HUES6 (cell line): ENCODE measurements around the gene LRBA.

Source experiments
- H3K27ac ChIP-seq: 2 replicates; pipeline ENCODE4 v1.7.0; 2013; ENCODE audit warnings: low read depth, mild to moderate bottlenecking, low read length, inconsistent platforms
- H3K27me3 ChIP-seq: 2 replicates; pipeline ENCODE4 v1.6.1; 2013; ENCODE audit warnings: low read length; ENCODE audit not compliant: control insufficient read depth, insufficient read depth
- H3K36me3 ChIP-seq: 2 replicates; pipeline ENCODE4 v1.6.1; 2013; ENCODE audit warnings: low read length; ENCODE audit not compliant: control insufficient read depth, insufficient read depth
- H3K4me1 ChIP-seq: 2 replicates; pipeline ENCODE4 v1.6.1; 2013; ENCODE audit warnings: low read length; ENCODE audit not compliant: control insufficient read depth, insufficient read depth
- H3K4me3 ChIP-seq: 2 replicates; pipeline ENCODE4 v1.5.1; 2013; ENCODE audit warnings: low read depth, low read length
- H3K9ac ChIP-seq: one replicate; pipeline ENCODE4 v1.6.1; 2013; ENCODE audit warnings: mild to moderate bottlenecking, low read length
- H3K9me3 ChIP-seq: 2 replicates; pipeline ENCODE4 v1.6.1; 2013; ENCODE audit warnings: low read depth, low read length; ENCODE audit not compliant: control insufficient read depth, insufficient read depth

The LRBA gene

DNA sequence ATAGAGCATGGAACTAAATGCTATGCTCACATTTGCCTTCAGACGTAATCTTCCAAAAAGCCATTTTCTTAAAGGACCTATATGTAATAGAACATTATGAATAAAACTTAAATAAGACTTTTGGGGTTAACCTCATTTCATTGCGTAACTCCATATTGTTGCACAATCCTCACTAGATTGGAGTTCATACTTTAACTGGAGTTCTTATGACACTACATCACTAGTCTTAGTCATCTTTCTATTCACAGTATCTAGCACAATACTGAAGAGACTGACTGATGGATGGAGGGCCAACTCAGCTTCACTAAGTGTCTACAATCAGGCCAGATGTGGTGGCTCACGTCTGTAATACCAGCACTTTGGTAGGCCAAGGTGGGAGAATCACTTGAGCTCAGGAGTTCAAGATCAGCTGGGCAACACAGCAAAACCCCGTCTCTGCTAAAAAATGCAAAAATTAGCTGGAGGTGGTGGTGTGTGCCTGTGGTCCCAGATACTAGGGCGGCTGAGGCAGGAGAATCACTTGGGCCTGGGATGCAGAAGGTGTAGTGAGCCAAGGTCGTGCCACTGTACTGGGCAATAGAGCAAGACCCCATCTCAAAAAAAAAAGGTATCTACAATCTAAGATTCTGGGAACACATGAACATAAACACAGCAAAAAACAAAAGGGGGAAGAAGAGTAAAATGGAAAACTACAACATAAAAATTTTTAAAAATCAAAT lies 513.9 kb downstream of the LRBA start:
- H3K36me3 ChIP-seq = no peaks in the 10 kb centered on the region
- no peak overlapping the region for H3K4me3 ChIP-seq
- H3K4me1 ChIP-seq = no peaks in the 10 kb centered on the region
- H3K9me3 ChIP-seq = peaks cover 14% of the 10 kb centered on the region
- no peak overlapping the region for H3K27ac ChIP-seq
- no peaks in the 10 kb centered on the region for H3K27me3 ChIP-seq
- no peak overlapping the region for H3K9ac ChIP-seq

DNA sequence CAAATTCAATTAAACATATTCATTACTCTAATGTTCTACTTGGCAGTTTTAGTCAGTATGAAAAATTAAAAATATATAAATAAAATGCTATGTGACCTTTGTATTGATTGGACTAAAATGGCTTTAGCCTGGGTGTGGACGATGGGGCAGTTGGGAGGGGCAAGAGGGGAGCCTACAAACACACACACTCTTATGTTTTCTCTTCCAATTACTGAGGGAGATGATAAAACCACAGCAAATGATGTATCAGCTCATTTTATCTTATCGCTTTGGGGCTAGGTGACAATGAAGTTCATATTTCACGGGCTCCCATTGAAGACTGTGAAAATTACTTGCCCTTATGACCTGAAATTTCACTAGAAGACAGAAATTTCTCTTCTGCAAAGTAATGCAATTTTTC lies 517.5 kb downstream of the LRBA start:
- Histone ChIP-seq H3K27me3 (no peaks in the 10 kb centered on the region), H3K27ac (no peak overlapping the region), H3K4me1 (no peaks in the 10 kb centered on the region), H3K9me3 (peaks cover 5% of the 10 kb centered on the region), H3K9ac (no peak overlapping the region), H3K4me3 (no peak overlapping the region), H3K36me3 (no peaks in the 10 kb centered on the region)

DNA sequence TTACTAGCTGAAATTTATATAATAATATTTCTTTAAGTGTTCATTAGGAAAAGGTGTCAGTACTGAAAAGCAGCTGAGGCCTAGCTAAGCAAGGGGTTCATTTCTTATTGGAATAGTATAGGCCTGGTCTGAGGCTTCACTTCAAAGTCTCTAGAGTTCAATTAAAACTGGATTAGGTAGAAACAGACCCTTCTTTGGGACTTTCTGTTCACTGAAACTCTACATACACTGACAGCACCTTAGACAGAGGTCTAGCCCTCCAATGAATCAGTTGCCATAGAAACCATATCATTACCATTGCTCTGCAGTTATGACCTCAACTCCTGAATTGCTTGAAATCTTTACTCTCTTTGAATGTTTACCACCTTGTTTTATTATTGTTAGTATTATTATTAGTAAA lies 519.5 kb downstream of the LRBA start:
- Histone ChIP-seq H3K27ac (no peak overlapping the region), H3K4me3 (no peak overlapping the region), H3K9ac (no peak overlapping the region), H3K36me3 (no peaks in the 10 kb centered on the region), H3K27me3 (no peaks in the 10 kb centered on the region), H3K4me1 (no peaks in the 10 kb centered on the region; the same call in 1 of the 2 replicates), H3K9me3 (no peaks in the 10 kb centered on the region)

DNA sequence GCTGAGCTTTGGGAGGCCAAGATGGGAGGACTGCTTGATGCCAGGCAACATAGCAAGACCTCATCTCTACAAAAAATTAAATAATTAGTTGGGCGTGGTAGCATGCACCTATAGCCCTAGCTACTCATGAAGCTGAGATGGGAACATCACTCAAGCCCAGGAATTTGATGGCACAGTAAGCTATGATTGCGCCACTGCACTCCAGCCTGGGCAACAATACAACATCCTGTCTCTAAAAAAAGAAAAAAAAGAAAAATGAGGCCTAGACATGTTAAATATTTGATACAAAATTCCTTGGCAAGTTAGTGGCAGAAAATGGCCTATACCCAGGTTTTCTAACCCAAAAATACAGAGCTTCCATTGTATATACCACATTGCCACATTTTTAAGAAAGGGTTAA lies 521.2 kb downstream of the LRBA start:
- Histone ChIP-seq H3K36me3 (no peaks in the 10 kb centered on the region), H3K4me3 (no peak overlapping the region), H3K4me1 (no peaks in the 10 kb centered on the region; the same call in 1 of the 2 replicates), H3K9ac (no peak overlapping the region), H3K27ac (no peak overlapping the region), H3K9me3 (no peaks in the 10 kb centered on the region), H3K27me3 (no peaks in the 10 kb centered on the region)

DNA sequence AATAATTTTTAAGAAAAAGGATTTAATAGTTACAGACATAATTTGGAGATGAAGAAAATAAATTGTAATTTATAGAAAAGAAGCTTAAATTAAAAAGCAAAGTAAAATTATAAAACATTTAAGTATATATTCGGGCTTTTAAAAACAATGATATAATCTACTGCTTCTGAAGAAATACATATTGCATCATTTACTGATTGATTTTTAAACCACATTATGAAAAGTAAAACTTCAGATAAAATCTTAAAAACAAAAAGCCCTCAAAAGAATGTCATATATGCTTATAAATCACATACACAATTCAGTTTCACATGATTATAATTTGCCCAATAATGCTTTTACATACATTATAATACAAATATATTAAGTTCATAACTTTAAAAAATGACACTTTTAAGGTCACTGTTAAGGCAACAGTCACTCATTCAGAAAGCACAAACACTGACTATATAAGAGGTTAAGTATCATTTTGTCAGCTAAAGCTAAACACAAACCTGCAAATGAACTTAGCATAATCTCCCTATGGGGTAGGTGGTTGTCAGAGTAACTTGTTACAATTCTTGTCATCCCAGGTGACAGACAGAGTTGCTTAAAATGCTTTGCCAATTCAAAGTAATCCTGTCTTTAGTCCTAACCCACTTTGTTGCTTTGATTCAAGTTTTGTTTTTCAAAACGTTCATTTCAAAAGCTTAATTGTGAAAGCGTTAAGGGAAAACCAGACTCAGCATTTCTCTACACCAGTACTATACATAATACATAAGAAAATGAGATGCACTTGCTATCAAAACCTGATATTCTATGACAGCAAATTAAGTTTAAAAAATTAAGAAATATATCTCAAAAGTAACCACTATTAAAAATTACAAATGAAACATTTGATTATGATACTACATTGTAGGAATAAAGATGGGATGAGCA lies 523.7 kb downstream of the LRBA start:
- H3K27ac ChIP-seq = no peak overlapping the region
- H3K9ac ChIP-seq = no peak overlapping the region
- H3K9me3 ChIP-seq = no peaks in the 10 kb centered on the region
- H3K4me1 ChIP-seq = no peaks in the 10 kb centered on the region; the same call in 1 of the 2 replicates
- no peaks in the 10 kb centered on the region; the same call in 1 of the 2 replicates for H3K36me3 ChIP-seq
- no peak overlapping the region for H3K4me3 ChIP-seq
- H3K27me3 ChIP-seq = no peaks in the 10 kb centered on the region

DNA sequence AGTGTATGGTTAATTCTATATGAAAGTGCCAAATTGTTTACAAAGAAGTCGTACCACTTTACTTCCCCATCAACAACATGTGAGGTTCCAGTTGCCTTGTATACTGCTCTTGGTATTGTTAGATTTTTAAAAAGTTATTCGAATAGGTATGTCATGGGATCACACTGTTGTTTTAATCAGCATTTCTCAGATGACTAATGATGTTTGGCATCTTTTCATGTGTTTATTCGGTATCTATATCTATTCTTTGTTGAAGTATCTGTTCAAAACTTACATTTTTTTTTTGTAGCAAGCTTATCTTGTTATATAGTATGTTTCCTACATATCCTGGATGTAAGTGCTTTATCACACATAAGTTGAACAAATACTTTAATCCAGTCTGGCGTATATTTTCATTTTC lies 532.5 kb downstream of the LRBA start:
- no peaks in the 10 kb centered on the region for H3K4me1 ChIP-seq
- H3K9me3 ChIP-seq = no peaks in the 10 kb centered on the region
- H3K27ac ChIP-seq = no peak overlapping the region
- H3K27me3 ChIP-seq = no peaks in the 10 kb centered on the region
- H3K36me3 ChIP-seq = no peaks in the 10 kb centered on the region; the same call in 1 of the 2 replicates
- no peak overlapping the region for H3K4me3 ChIP-seq
- H3K9ac ChIP-seq = no peak overlapping the region

DNA sequence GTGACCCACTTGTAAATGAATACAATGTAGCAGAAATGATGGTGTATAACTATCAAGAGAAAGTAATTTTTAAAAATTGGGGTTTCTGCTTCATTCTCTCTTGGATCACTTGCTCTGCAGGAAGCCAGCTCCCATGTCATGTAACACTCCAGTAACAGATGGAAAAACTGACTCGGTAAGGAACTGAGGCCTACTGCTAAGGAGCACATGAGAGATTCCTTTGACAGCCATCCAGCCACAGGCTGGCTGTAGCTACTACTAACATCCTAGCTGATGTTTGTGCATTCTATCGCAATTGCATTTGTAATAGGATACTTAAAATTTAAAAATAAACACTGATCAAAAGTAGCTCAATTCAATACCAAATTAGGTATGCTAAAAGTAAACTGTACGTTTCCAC lies 535.4 kb downstream of the LRBA start:
- H3K27me3 ChIP-seq = no peaks in the 10 kb centered on the region
- H3K27ac ChIP-seq = no peak overlapping the region
- no peaks in the 10 kb centered on the region for H3K9me3 ChIP-seq
- H3K4me1 ChIP-seq = no peaks in the 10 kb centered on the region; the same call in 1 of the 2 replicates
- no peak overlapping the region for H3K4me3 ChIP-seq
- no peak overlapping the region for H3K9ac ChIP-seq
- no peaks in the 10 kb centered on the region for H3K36me3 ChIP-seq

DNA sequence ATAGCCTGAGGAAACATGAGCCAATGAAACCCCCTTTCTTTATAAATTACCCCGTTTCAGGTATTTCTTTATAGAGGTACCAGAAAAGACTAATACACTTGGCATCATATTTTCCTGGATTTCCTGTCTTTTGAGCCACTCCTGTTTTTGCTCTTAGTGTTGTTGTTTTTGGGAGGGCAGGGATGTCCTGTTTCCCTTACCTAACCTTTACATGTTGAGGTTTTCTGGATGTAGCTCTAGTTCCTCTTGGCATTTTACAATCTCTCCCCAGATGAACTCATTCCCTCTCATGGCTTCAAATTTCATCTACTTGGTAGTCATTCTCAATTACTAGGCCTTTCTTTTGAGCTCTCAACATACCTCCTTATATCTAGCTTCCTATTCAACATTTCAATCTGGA lies 537.2 kb downstream of the LRBA start:
- no peaks in the 10 kb centered on the region for H3K36me3 ChIP-seq
- H3K9ac ChIP-seq = no peak overlapping the region

DNA sequence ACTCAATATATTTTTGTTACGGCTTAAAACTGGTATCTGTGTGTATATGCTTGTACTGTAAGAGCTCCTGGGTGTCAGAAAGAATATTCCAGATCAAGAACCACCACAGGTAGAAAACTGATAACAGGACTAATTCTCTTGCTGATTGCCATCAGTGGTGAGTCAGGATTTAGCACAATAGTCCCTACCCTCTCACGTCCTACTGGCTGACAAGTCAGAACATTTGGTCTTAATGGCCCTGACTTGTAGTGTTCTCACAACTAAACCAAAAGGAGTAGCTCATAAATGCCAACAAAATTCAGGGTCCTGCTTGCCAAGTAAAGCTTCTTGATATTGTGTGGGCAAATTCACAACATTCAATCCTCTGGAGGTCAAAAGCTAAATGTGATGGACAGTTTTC lies 538.3 kb downstream of the LRBA start:
- Histone ChIP-seq H3K9me3 (no peaks in the 10 kb centered on the region), H3K4me1 (no peaks in the 10 kb centered on the region; the same call in 1 of the 2 replicates), H3K27ac (no peak overlapping the region), H3K27me3 (no peaks in the 10 kb centered on the region), H3K4me3 (no peak overlapping the region), H3K36me3 (no peaks in the 10 kb centered on the region), H3K9ac (no peak overlapping the region)

More for the DNA sequence above, 537.2 kb downstream of the LRBA start:
- H3K27me3 ChIP-seq = no peaks in the 10 kb centered on the region
- no peaks in the 10 kb centered on the region for H3K9me3 ChIP-seq
- no peak overlapping the region for H3K4me3 ChIP-seq
- H3K4me1 ChIP-seq = no peaks in the 10 kb centered on the region; the same call in 1 of the 2 replicates
- H3K27ac ChIP-seq = no peak overlapping the region

DNA sequence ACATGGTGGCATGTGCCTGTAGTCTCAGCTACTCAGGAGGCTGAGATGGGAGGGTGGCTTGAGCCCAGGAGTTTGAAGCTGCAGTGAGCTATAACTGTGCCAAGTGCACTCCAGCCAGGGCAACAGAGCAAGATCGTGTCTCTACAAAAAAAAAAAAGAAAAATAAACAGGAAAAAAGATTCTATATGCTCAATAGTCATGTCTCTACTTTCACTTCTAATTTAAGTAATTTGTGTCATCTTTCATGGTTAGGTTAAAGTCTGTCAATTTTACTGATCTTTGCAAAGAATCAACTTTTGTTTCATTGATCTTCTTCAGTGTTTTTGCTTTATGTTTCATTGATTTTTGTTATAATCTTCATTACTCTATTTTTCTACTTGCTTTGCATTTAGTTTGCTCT lies 539.3 kb downstream of the LRBA start:
- no peaks in the 10 kb centered on the region for H3K9me3 ChIP-seq

DNA sequence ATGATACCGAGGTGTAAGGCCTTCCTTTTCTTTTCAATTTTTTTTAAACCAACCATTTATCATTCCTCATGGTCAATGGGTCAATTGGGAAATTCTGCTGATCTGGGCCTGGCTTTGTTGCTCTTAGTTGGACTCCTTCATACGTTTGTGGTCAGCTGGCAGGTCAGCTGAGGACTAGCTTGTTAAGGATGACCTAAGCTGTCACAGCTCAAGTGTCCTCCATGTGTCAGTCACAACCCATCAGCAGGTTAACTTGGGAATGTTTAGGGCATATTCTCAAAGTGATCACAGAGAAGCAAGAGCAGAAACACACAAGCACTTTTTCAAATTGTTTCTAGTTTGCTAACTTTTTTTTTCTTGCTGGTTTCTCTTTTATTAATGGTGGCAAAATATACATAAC lies 550.6 kb downstream of the LRBA start:
- H3K9ac ChIP-seq = no peak overlapping the region
- no peaks in the 10 kb centered on the region for H3K9me3 ChIP-seq
- no peaks in the 10 kb centered on the region; the same call in 1 of the 2 replicates for H3K36me3 ChIP-seq
- H3K27me3 ChIP-seq = no peaks in the 10 kb centered on the region
- H3K4me3 ChIP-seq = no peak overlapping the region
- no peaks in the 10 kb centered on the region for H3K4me1 ChIP-seq
- no peak overlapping the region for H3K27ac ChIP-seq

More for the DNA sequence above, 539.3 kb downstream of the LRBA start:
- H3K9ac ChIP-seq = no peak overlapping the region
- H3K27me3 ChIP-seq = no peaks in the 10 kb centered on the region
- H3K27ac ChIP-seq = no peak overlapping the region
- H3K36me3 ChIP-seq = no peaks in the 10 kb centered on the region
- no peak overlapping the region for H3K4me3 ChIP-seq
- no peaks in the 10 kb centered on the region; the same call in 1 of the 2 replicates for H3K4me1 ChIP-seq
